IgD-negative memory B cell (primary cell): ENCODE results near the gene NEUROG2. TPM values are rescaled to one million over a fixed set of nuclear protein-coding genes. Genes with fewer than 3 reads are reported as not detected.
"Not testable (repeated sequence)": the region's sequence is repeated elsewhere in the genome, so short reads cannot be mapped to it uniquely, and the experiment has no call there.

Experiments
- H3K27ac Mint-ChIP-seq, 3 donors: one replicate each; pipeline ENCODE4 v1.8.0; 2020 to 2022; ENCODE audit warnings: mild to moderate bottlenecking in 3 of 3, mixed read lengths in 3 of 3, moderate library complexity in 1 of 3
- H3K27me3 Mint-ChIP-seq: one replicate; pipeline ENCODE4 v1.8.0; 2021; ENCODE audit warnings: mixed read lengths
- H3K36me3 Mint-ChIP-seq: one replicate; pipeline ENCODE4 v1.8.0; 2020; ENCODE audit warnings: mild to moderate bottlenecking, mixed read lengths
- H3K4me1 Mint-ChIP-seq, 3 donors: one replicate each; pipeline ENCODE4 v1.8.0; 2020 to 2022; ENCODE audit warnings: mixed read lengths in 3 of 3, mild to moderate bottlenecking in 1 of 3
- H3K4me3 Mint-ChIP-seq, 4 donors: one replicate each; pipeline ENCODE4 v1.8.0; 2020 to 2022; ENCODE audit warnings: mild to moderate bottlenecking in 4 of 4, mixed read lengths in 4 of 4, moderate library complexity in 3 of 4
- H3K9me3 Mint-ChIP-seq, 3 donors: one replicate each; pipeline ENCODE4 v1.8.0; 2020 to 2021; ENCODE audit warnings: mixed read lengths in 3 of 3, mild to moderate bottlenecking in 1 of 3
- polyA plus RNA-seq: library from polyadenylated mRNA; unstranded; fragments of 300-500 nt; fragmentation: Illumina TruSeq; gene quantifications from one replicate; pipeline ENCODE4 v1.2.3, GENCODE V29; 2021

The NEUROG2 gene
- polyA plus RNA-seq, 1 donor from 2014 or later: not detected

DNA sequence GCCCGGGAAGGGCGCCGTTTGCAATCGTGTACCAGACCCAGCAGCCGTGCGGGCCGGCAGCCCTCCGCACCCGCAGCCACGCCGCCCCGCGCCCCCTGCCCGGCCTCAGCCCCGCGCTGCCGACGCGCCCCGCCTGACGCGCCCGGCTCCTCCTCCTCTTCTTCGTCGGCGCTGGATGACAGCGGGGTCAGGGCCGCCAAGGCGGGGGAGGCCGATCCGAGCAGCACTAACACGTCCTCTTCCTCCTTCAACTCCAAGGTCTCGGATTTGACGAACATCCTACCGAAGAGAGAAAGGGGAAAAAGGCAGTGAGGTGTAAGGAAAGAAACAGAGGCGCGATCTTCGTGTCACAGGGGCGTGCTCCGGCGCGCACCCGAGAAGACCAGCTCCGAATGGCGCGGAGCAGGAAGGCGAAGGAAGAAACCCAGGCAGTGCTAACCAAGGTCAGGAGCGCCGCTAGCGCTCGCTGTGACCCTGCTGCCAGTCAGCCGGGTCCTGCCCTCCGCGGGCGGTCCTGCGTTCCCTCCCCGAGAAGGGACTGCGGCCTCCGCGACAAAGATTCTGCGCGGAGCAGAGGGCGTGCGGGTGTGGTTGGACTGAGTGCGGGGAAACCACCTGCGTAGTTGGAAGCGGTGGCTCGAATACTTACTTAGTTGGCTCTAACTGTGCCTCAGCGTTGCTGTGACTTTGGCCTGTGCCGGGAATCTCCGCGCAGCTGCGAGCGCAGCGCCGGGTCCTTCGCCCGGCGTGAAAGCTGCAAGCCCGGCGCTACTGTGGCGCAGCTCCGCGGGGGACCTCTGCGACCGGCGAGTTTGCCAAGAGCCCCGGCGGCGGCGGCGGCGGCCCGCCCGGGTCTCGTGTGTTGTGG, 548 bp downstream of the NEUROG2 start:
- Mint-ChIP-seq H3K36me3 (peaks cover 2% of the 10 kb centered on the region), H3K27ac (peak overlapping the region; percentile 74 to 90 (median 90)), H3K27me3 (peaks cover 75% of the 10 kb centered on the region), H3K4me1 (peaks cover 28 to 42% (median 37%) of the 10 kb centered on the region in 3 donors), H3K4me3 (peak overlapping the region; percentile 81 to 98 (median 91)), H3K9me3 (peaks cover 0 to 12% (median 5%) of the 10 kb centered on the region in 3 donors)

DNA sequence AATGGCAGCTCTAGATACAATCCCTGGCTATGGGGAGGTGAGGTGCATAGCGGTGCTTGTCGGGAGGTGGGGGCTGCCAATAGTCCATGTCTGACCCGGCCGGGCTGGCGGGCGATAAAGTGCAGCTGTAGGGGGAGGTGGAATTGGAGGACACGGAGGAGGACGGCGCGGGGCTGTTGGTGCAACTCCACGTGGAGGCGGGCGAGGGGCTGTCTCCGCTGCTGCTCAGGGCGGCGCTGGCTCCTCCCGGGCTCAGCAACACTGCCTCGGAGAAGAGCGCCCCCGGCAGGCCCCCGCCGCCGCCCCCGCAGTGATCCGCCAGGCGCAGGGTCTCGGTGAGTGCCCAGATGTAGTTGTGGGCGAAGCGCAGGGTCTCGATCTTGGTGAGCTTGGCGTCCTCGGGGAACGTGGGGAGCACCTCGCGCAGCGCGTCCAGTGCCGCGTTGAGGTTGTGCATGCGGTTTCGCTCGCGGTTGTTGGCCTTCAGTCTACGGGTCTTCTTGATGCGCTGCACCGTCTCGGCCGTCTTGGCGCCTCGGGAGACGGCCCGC, 1.3 kb downstream of the NEUROG2 start:
- Mint-ChIP-seq H3K4me3 (peak overlapping the region; percentile 81 to 98 (median 91)), H3K4me1 (peaks cover 30 to 45% (median 41%) of the 10 kb centered on the region in 3 donors)

DNA sequence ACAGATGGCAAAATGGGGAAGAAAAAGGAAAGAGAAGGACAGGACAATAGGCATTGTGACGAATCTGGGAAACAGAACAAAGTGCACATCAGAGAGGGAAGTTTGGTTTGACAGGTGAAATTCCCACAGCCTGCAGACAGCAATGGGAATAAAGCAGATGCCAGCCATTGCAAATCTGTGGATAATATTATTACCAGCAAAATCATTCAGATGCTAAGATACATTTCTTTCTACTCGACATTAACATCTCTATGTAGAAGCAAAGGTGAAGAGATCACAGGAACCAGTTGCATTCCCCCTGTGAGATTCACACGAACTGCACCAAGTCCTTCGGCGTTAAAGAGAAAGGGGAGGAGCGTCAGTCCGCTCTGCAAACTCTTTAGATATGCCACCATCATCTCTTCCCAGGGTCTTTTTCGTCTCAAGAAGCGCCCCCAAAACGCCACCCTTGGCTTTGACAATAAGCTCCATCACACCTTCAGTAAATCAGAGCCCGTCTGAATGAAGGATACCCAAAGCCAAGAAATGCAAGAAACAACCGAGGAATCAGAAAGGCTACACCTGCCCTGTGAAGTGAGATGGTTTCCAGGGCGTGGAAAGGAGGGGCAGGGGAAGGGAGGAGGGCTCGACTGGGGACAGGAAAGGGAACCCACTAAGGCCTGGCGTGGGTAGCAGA, 1.9 kb downstream of the NEUROG2 start:
- Mint-ChIP-seq H3K4me3 (peak overlapping the region; percentile 81 to 94 (median 91)), H3K27me3 (peaks cover 77% of the 10 kb centered on the region), H3K27ac (peak overlapping the region; percentile 1 to 90 (median 48)), H3K9me3 (peaks cover 0 to 12% (median 5%) of the 10 kb centered on the region in 3 donors), H3K4me1 (peaks cover 31 to 48% (median 47%) of the 10 kb centered on the region in 3 donors), H3K36me3 (peaks cover 2% of the 10 kb centered on the region)

More for the DNA sequence above, 1.3 kb downstream of the NEUROG2 start:
- peaks cover 0 to 12% (median 5%) of the 10 kb centered on the region in 3 donors for H3K9me3 Mint-ChIP-seq
- peaks cover 74% of the 10 kb centered on the region for H3K27me3 Mint-ChIP-seq
- peaks cover 2% of the 10 kb centered on the region for H3K36me3 Mint-ChIP-seq
- peak overlapping the region; percentile 71 to 90 (median 74) for H3K27ac Mint-ChIP-seq

DNA sequence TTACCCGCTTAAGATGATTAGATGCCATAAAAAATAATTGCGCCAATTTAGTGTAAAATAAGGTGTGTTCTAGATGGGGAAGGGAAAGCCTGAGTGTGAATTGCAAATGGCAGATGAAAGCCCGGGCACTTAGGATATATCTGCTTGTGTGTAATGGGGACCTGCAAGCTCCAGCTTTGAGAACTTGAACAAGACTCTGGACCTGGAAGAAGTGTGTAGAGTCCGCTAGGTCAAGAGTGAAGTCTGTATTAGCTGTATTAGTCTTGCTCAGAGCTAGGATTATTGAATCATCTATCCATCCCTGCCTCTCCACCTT, 4.2 kb downstream of the NEUROG2 start:
- Mint-ChIP-seq H3K9me3 (peaks cover 0 to 8% (median 0%) of the 10 kb centered on the region in 3 donors), H3K36me3 (peaks cover 2% of the 10 kb centered on the region), H3K27me3 (peaks cover 76% of the 10 kb centered on the region), H3K4me3 (peak overlapping the region in 1 of 4 donors; percentile 68), H3K27ac (peak overlapping the region in 2 of 3 donors; percentile 47 to 78), H3K4me1 (peaks cover 19 to 47% (median 36%) of the 10 kb centered on the region in 3 donors)

DNA sequence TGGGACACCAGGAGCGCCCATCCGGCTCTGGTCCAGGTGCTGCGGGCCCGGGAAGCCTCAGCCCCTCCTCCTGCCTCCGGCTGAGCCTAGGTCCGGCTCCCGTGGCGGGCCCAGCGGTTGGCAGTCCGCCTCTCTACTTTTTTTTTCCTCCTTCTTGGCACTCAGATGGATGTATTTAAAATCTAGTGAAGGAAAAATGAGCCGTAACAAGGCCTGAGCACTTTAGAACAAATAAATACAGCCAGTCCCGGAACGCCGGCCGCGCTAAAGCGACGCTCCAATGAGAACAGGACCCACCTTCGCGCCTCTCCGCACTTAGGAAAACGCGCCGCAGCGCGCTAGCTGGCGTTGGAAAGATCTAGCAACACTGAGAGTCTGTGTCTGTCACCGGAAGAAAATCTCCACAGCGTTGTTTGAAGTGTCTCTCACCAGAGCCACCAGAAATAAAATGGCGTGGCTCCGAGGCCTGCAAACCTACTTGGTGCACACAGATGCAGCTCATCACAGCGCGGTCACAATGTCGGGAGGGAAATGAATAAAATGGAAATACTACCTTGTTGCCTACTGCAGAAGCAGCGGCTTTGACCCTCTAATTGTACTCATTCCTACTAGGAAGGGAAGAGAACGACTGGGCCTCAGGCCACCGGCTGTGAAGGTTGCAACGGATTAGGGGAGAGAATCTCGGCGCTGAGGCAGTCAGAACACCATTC, 4.7 kb downstream of the NEUROG2 start:
- peaks cover 19 to 45% (median 32%) of the 10 kb centered on the region in 3 donors for H3K4me1 Mint-ChIP-seq
- H3K27ac Mint-ChIP-seq: peak overlapping the region in 2 of 3 donors; percentile 78 to 84
- H3K9me3 Mint-ChIP-seq: peaks cover 0 to 8% (median 0%) of the 10 kb centered on the region in 3 donors
- peaks cover 78% of the 10 kb centered on the region for H3K27me3 Mint-ChIP-seq
- H3K4me3 Mint-ChIP-seq: peak overlapping the region; percentile 23 to 68 (median 52)
- H3K36me3 Mint-ChIP-seq: peaks cover 2% of the 10 kb centered on the region

DNA sequence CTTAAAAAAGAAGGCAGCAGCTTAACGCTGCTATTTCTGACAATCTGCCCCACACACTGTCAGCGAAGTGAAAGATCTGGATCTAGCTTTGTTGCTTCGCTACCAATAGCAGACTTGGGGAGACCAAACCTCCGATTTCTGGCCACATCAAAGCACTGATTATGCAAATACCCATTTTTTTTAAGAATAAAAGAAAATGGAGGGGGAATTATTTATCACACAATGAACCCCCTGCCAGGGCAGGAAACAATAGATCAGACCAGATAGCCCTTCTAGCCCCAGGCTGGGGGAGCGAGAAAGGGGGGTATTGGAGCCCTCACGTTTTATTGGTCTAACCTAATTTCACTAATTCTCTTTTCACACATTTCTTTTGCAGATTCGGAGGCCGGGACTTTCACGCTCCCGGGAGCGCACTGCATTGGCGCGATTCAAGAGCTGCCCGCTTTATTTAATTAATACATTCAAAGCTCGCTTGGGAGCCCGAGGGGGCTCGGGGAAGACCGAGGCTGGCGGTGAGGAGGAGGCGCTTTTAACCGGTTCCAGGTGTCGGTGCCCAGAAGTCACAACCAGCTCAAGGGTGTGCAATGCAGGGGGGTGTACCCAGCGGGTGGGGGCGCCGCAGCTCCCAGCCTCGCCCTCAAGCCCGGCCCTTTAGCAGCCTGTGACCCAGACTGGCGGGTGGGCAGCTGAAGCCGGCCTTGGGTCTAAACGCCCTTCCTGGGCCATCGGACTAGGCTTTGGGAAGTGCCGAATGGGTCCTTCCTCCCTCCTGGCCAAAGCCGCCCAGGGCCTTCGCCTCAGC, 5.5 kb downstream of the NEUROG2 start:
- peaks cover 19 to 45% (median 32%) of the 10 kb centered on the region in 3 donors for H3K4me1 Mint-ChIP-seq

DNA sequence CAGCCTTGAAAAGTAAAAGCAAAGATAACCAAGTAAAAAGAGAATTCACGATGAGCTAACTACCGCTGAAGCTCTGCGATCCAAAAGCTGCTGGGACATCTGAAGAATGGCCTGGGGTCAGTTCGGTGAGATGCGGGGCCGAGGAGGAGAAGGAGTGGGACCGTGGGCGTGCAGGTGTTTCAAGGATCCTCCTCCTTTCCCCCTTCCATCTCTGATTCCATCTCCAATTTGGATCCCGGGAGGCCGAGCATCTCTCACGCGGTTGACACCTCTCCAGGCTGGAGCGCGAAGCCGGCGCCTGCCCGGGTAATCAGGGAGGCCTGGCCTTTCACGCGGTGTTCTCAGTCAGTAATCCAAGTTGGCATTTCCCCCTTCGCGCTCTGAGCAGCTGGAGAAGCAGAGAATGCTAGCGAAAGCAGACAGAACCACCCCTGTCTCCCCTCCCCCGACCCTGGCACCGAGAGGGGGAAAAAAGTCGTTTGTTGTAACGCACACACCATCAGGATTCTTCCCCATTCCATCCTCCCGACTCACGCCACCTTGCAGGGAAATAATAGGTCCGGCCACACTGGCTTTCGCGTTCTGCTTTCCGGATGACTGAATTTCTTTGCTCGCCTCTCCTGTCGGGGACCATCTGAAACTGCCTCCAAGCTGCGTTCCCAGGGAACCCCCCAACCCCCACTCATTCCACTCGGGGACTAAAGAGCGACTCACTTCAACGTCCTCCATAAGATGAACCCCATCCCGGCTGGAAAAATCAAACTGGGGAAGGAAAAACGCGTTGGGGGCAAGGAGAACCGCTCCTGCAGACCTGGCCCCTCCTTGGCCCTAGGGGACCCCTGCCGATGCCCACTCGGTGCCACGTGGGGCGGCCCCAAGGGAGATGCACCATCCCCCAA, 6.5 kb downstream of the NEUROG2 start:
- Mint-ChIP-seq H3K4me3 (peak overlapping the region; percentile 44 to 86 (median 68)), H3K9me3 (peaks cover 0 to 8% (median 0%) of the 10 kb centered on the region in 3 donors), H3K27ac (peak overlapping the region in 2 of 3 donors; percentile 9 to 63), H3K4me1 (peaks cover 14 to 42% (median 26%) of the 10 kb centered on the region in 3 donors), H3K36me3 (no peaks in the 10 kb centered on the region), H3K27me3 (peaks cover 70% of the 10 kb centered on the region)

More for the DNA sequence above, 5.5 kb downstream of the NEUROG2 start:
- Mint-ChIP-seq H3K27ac (peak overlapping the region in 2 of 3 donors; percentile 74 to 85), H3K27me3 (peaks cover 77% of the 10 kb centered on the region), H3K36me3 (peaks cover 2% of the 10 kb centered on the region), H3K4me3 (peak overlapping the region; percentile 44 to 83 (median 62)), H3K9me3 (peaks cover 0 to 8% (median 0%) of the 10 kb centered on the region in 3 donors)

DNA sequence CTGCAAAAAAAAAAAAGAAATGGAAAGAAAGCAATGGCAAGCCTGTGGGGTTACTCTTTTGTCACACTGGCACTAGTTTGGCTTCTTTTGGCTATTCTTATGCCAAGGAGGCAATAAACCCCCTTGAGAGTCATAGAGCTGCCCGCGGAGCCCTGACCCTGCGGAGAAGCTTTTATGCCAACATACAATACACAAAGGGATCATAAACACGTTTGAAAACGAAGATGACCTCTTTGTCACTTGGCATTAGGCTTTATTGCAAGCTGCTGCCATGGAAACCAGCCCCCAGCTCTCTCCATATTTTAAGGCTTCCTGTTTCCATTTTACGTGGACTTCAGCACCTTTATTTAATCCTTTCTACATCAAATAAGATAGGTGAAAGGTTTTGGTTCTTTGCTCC, 7.6 kb downstream of the NEUROG2 start:
- H3K4me1 Mint-ChIP-seq: peaks cover 10 to 42% (median 18%) of the 10 kb centered on the region in 3 donors
- no peaks in the 10 kb centered on the region for H3K36me3 Mint-ChIP-seq
- peaks cover 0 to 8% (median 0%) of the 10 kb centered on the region in 3 donors for H3K9me3 Mint-ChIP-seq
- H3K27me3 Mint-ChIP-seq: peaks cover 60% of the 10 kb centered on the region
- peak overlapping the region in 1 of 3 donors; percentile 63 for H3K27ac Mint-ChIP-seq
- H3K4me3 Mint-ChIP-seq: peak overlapping the region in 1 of 4 donors; percentile 44

DNA sequence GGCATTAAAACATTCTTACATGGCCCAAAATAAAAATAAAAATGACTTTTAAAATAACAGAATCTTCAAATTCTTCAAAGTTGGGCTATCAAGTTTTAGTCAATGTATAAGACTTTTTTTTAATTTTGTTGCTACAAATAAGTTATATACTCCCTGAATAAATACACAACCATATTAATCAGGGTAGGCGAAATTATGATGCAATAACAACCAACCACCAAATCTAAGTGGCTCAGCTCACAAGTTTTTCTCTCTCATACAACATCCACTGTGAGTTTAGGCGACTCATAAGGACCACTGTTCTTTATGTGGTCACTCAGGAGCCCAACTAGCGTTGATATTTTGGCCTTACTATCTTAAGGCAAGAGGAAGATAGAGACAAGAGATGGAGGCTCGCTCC, 11.2 kb downstream of the NEUROG2 start:
- peaks cover 30% of the 10 kb centered on the region for H3K27me3 Mint-ChIP-seq
- no peak overlapping the region for H3K27ac Mint-ChIP-seq
- H3K36me3 Mint-ChIP-seq: no peaks in the 10 kb centered on the region
- peaks cover 0 to 2% (median 0%) of the 10 kb centered on the region in 3 donors for H3K9me3 Mint-ChIP-seq
- no peak overlapping the region for H3K4me3 Mint-ChIP-seq
- peaks cover 6 to 19% (median 10%) of the 10 kb centered on the region in 3 donors for H3K4me1 Mint-ChIP-seq

DNA sequence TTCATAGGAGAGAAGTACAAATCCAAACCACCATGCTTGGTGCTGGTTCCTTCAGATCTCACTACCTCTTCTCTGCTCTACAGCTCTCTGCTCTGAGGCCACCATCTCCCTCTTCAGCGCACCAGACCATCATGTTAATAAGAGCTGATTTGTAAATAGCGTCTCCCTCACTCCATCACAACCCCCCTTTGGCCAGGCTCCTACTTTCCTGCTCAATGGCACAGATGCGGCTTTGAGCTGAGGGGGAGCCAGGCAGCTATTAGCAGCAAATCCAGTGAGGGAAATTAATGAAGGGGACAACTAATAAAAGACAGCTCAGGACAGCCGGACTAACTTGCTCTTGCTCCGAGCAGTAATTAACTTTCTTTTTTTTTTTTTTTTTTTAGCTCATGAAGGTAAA, 13.1 kb downstream of the NEUROG2 start:
- Mint-ChIP-seq H3K27ac (no peak overlapping the region), H3K4me3 (no peak overlapping the region), H3K36me3 (no peaks in the 10 kb centered on the region), H3K9me3 (peaks cover 0 to 2% (median 0%) of the 10 kb centered on the region in 3 donors), H3K27me3 (peaks cover 20% of the 10 kb centered on the region), H3K4me1 (peaks cover 0 to 1% (median under 1%) of the 10 kb centered on the region in 3 donors)

DNA sequence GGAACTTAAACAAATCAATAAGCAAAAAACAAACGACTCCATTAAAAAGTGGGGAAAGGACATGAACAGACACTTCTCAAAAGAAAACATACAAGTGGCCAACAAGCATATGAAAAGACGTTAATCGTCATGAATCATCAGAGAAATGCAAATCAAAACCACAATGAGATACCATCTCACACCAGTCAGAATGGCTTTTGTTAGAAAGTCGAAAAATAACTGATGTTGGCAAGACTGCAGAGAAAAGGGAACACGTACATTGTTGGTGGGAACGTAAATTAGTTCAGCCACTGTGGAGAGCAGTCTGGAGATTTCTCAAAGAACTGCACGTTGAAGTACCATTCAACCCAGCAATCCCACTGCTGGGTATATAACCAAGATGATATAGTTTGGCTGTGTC, 23.7 kb downstream of the NEUROG2 start:
- peaks cover 4 to 18% (median 5%) of the 10 kb centered on the region in 3 donors for H3K9me3 Mint-ChIP-seq
- H3K4me3 Mint-ChIP-seq: no peak overlapping the region
- peaks cover 5% of the 10 kb centered on the region for H3K36me3 Mint-ChIP-seq
- peaks cover 0 to 1% (median 0%) of the 10 kb centered on the region in 3 donors for H3K4me1 Mint-ChIP-seq
- peaks cover 2% of the 10 kb centered on the region for H3K27me3 Mint-ChIP-seq
- no peak overlapping the region for H3K27ac Mint-ChIP-seq

DNA sequence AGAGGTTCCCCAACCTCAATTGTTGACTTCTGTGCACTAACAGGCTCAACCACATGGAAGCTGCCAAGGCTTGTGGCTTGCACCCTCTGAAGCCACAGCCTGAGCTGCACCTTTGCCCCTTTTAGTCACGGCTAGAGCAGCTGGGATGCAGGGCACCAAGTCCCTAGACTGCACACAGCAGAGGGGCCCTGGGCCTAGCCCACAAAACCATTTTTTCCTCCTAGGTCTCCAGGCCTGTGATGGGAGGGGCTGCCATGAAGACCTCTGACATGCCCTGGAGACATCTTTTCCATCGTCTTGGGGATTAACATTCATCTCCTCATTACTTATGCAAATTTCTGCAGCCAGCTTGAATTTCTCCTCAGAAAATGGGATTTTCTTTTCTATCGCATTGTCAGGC, 25.2 kb downstream of the NEUROG2 start:
- not testable (repeated sequence) for H3K4me1 Mint-ChIP-seq, H3K36me3 Mint-ChIP-seq, H3K27me3 Mint-ChIP-seq, H3K4me3 Mint-ChIP-seq, H3K27ac Mint-ChIP-seq
- H3K9me3 Mint-ChIP-seq: peaks cover 4 to 18% (median 5%) of the 10 kb centered on the region in 3 donors

DNA sequence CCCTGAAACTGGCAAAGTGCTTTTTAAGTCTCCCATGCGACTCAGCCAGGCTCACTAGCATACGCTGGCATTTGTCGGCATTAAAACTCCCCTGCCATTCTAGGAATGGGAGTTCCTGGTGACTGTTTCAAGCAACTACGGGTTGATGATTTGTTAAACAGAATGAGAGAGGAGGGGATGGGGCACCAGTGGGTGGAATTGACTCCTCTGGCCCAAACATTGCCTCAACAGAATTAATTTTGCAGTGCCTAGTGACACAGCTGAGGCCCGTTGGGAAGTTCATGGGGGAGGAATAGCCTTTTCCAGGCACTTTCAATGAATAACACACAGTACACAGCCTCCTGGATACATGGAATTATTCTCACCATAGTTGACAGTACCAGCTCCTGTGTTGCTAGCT, 30.1 kb downstream of the NEUROG2 start:
- no peak overlapping the region for H3K4me3 Mint-ChIP-seq
- H3K27ac Mint-ChIP-seq: no peak overlapping the region
- H3K36me3 Mint-ChIP-seq: peaks cover 5% of the 10 kb centered on the region
- peaks cover 0 to 1% (median 0%) of the 10 kb centered on the region in 3 donors for H3K4me1 Mint-ChIP-seq
- peaks cover 4% of the 10 kb centered on the region for H3K27me3 Mint-ChIP-seq
- H3K9me3 Mint-ChIP-seq: peaks cover 2 to 20% (median 2%) of the 10 kb centered on the region in 3 donors
